CD4-positive, alpha-beta T cell treated with Interleukin-4 for 4 hours (primary cell): Measurements from ENCODE around the gene KRT37.

Source experiments
- DNase-seq: peaks from one replicate; pipeline ENCODE4 v3.0.0-alpha.2; 2020

Gene KRT37

GRCh38 chr17:41424111-41424635, at the start of gene KRT37:
KRT37 (minus strand) TSS chr17:41424585; CDS start chr17:41424523, 62 bp downstream.
- no peak for DNase-seq

- DNase-seq: no peak
Measured at GRCh38 chr17:41468346-41468745, 44.0 kb upstream of the KRT37 start.

DNA sequence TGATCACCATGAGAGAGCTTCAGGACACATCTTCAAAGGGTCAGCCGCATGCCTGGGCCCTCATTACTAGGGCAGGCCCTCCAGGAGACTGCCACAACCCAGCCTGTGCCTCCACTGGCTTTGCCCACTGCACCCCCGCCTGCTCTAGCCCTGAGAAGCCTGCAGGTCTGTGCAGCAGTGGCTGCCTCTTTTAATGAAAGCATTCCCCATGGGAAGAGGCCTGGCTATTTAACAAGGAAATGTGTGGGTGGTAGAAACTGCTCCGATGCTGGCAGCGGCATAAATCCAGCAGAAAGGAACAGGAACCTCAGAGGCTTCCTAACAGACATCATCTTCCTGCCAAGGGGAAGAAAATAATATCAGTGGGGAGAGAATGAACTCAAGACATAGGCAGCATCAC, 43.2 kb upstream of the KRT37 start:
- DNase-seq: no peak

- no peak for DNase-seq
Measured at GRCh38 chr17:41466988-41467387, 42.6 kb upstream of the KRT37 start, which contains the start of gene KRT32. KRT32 (minus strand) TSS chr17:41467386; CDS start chr17:41467325, 61 bp downstream.

- no peak for DNase-seq
Measured at GRCh38 chr17:41464682-41465081, 40.3 kb upstream of the KRT37 start.

DNA sequence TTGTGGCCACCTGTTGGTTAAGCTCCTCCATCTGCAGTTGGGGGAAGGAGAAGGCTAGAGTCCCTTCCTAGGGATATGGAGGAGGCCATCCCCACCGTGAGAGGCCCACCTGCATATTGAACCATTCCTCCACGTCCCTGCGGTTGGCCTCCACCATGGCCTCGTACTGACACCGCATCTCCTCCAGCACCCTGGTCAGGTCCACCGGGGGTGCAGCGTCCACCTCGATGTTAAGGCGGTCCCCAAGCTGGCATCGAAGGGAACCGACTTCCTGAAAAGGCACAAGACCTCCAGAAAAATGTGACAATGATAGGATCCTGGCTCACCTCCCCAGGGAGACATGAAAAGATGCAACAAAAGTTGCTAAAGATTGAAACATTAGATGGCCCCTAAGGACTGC, 39.8 kb upstream of the KRT37 start:
- no peak for DNase-seq

DNA sequence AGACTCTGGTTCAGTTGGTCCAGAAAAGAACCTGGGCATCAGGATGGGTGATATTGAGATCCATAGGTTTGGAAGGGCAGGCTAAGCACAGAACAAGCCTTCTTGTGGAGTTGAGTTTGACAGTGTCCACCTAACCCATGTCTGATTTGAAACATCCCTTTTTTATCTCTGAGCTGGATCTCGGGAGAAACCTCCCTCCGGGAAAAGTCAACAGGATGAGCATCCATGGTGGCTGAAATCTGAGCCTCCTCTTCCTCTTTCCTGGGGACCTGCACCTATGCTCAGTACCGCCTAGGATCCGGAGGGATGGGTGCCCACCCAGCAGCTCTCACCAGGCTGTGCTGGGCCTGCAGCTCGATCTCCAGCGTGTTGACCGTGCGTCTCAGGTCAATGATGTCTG, 39.4 kb upstream of the KRT37 start:
- no peak for DNase-seq

GRCh38 chr17:41462705-41463104, 38.3 kb upstream of the KRT37 start:
- DNase-seq: no peak

DNA sequence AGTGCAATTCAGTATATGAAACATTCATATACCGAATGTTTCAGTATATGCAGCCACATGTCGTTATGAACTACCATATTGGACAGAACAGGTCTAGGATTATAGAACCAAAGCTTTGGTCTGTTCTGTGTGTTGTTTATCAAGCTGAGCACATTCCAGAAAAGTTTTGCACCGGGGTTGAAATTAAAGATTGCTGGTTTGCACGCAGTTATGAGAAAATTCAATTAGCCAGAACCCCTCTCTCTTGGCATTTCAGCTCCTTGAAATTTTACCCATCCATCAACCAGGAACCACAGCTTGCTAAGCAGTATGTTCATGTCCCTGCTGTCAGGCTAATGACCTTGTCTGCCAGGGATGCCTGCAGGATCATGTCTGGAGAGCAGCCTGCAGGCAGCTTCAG, 33.3 kb upstream of the KRT37 start:
- no peak for DNase-seq

DNA sequence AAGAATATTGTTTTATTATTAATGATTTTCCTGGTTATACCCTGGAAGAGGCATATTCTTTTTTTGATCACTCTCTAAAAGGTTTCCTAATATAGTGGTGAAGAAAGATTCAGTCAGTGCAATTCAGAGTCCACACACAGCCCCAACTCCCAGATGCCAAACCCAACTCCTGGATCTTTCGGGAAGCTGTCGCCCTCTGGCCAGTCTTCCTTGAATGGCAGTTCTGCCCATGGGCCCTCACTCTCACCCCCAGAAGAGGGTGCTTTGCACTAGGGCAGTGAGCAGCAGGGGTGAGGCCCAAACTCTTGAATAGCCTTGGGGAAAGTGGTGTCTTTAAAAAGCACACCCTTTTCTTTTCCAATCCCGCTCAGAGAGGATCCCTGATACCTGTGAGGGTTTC, 31.8 kb upstream of the KRT37 start:
- DNase-seq: no peak

DNA sequence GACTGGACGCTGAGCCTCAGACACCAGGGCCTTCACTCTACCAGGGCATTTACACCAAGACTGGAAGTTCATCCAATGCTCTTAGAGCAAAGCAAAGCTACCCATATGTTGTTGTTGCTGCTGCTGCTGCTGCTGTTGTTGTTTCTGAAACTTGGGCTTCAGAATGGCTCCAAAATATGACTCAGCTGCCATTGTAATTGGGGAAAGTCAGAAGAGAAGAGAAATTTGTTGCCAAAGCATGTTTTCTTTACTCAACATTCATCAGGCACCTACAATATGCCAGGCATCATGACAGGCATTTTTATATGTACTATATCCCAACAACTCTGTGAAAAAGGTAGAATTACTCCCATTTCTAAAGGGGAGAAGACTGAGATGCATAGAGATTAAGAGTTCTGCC, 30.9 kb upstream of the KRT37 start:
- no peak for DNase-seq

GRCh38 chr17:41453066-41453465, 28.7 kb upstream of the KRT37 start:
- no peak for DNase-seq

- no peak for DNase-seq
Measured at GRCh38 chr17:41452281-41452680, 27.9 kb upstream of the KRT37 start.

DNA sequence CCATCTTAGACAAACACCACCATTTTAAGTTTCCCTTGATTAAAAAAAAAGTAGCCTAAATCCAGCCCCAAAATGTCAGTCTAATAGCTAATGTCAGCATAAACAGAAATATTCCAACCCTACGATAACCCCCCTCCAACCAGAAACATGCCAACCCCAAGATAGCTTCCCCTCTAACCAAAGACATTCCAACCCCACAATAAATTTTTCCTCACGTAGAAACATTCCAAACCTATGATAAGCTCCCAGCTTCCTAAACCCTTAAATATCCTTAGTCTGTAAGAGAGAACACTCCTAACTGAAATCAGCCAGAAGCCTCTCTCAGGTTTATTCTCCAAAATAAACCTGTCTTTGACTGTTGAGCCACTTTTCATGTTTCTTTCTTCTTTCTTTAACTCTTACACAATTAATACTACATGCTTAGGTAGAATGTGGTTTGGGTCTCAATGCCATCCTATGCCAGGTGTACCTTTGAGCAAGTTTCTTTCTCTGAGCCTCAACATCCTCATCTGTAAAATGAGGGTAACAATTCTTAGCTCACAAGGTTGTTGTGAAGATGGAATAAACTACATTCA, 26.9 kb upstream of the KRT37 start:
- no peak for DNase-seq

GRCh38 chr17:41449008-41449407, 24.6 kb upstream of the KRT37 start:
- DNase-seq: no peak

GRCh38 chr17:41448506-41448905, 24.1 kb upstream of the KRT37 start:
- no peak for DNase-seq

GRCh38 chr17:41446806-41447205, 22.4 kb upstream of the KRT37 start:
- DNase-seq: no peak

DNA sequence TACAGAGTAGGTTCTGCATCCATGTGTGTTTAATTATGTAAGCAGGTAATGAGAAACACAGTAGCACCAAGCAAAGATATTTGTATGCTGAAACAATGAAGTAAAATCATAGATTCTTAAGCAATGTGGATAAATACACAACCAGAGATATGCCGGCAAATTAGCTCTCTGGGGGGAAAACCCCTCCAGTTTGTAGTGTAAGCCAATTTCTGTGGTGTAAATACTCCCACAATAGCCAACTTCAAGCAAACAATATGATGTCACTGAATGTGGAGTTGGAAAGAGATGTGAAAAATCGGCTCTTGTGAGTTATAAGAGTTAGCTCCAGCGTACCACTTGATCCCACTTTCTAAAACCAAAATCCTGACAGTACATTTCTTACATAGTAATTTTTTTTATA, 20.3 kb upstream of the KRT37 start:
- no peak for DNase-seq

GRCh38 chr17:41444186-41444585, 19.8 kb upstream of the KRT37 start:
- no peak for DNase-seq

- no peak for DNase-seq
Measured at GRCh38 chr17:41442739-41443138, 18.4 kb upstream of the KRT37 start.

- no peak for DNase-seq
Measured at GRCh38 chr17:41440531-41441033, 16.2 kb upstream of the KRT37 start, which contains the start of gene KRT38. KRT38 (minus strand) TSS chr17:41440983; CDS start chr17:41440921, 62 bp downstream.

DNA sequence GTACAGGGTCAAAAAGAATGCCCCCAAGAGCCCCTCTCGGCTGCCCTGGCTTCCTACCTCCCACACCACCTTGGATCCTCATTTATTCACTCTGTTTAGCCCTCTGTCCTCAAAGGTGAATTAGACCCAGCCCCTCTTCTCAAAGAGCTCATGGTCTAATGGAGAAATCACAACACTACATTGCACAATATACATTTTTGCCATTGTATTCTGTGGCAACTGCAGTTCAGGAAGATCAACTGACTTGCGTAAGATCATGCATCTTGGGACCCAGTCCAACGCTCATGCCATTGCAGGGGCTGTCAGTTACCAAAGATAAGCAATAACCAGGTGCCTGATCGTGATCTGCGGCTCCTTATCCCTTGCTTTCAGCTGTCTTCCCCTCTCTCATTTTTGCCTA, 15.0 kb upstream of the KRT37 start:
- no peak for DNase-seq

- no peak for DNase-seq
Measured at GRCh38 chr17:41437769-41438168, 13.4 kb upstream of the KRT37 start.

GRCh38 chr17:41437254-41437653, 12.9 kb upstream of the KRT37 start:
- no peak for DNase-seq

DNA sequence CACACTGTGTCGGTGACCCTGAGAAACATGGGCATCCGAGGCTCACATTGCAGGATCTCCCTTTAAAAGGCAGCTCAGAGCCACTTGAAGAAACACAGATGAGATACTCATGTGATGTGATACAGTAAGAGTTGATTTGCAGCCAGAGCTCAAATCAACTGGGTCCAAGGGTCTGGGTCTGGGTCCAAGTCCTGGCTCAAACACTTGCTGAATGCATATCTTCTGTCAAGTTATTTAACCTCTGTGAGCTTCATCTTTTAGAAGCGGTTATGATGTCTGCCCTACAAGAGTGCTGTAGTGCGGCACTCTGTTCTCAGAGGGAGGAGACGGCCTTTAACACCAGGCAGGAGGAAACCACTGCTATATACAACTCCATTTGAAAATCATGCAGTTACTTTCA, 10.0 kb upstream of the KRT37 start:
- no peak for DNase-seq
